NCI-H2029 treated with DMSO at 0.1 percent for 48 hours (cell line): ENCODE results near the gene P2RX2.
A peak's percentile ranks its signal among the peaks of the same experiment; 100 is the strongest.

Experiments
- DNase-seq: peaks from one replicate; lab custom pipeline; 2025; lab: John Stamatoyannopoulos, UW

Gene P2RX2

GRCh38 chr12:132603240-132604150, 15.1 kb upstream of the P2RX2 start:
- no peak for DNase-seq

- DNase-seq: no peak
Observed at GRCh38 chr12:132604151-132604618, 14.4 kb upstream of the P2RX2 start.

- no peak for DNase-seq
Observed at GRCh38 chr12:132604668-132605441, 13.7 kb upstream of the P2RX2 start.

GRCh38 chr12:132605892-132606291, 12.7 kb upstream of the P2RX2 start:
- no peak for DNase-seq

GRCh38 chr12:132606466-132606865, 12.1 kb upstream of the P2RX2 start:
- DNase-seq: no peak

GRCh38 chr12:132606927-132607326, 11.6 kb upstream of the P2RX2 start:
- no peak for DNase-seq

GRCh38 chr12:132608231-132609171, 10.1 kb upstream of the P2RX2 start:
- no peak for DNase-seq

GRCh38 chr12:132610051-132610759, 8.4 kb upstream of the P2RX2 start, which contains the start of gene LRCOL1:
Gene LRCOL1, minus strand, starts transcription at chr12:132610582. Its CDS starts 4,331 bp downstream, at chr12:132606251.
- DNase-seq: no peak

- DNase-seq: no peak
Observed at GRCh38 chr12:132610866-132611602, 7.5 kb upstream of the P2RX2 start.

- DNase-seq: no peak
Observed at GRCh38 chr12:132611620-132612019, 7.0 kb upstream of the P2RX2 start.

GRCh38 chr12:132614029-132614428, 4.5 kb upstream of the P2RX2 start:
- no peak for DNase-seq

GRCh38 chr12:132614861-132615578, 3.6 kb upstream of the P2RX2 start:
- peak; percentile 51 for DNase-seq

- DNase-seq: no peak
Observed at GRCh38 chr12:132615579-132616038, 3.0 kb upstream of the P2RX2 start.

- DNase-seq: no peak
Observed at GRCh38 chr12:132617135-132617701, 1.4 kb upstream of the P2RX2 start.

GRCh38 chr12:132617822-132618682, 524 bp upstream of the P2RX2 start:
- no peak for DNase-seq

GRCh38 chr12:132619071-132619385, 452 bp downstream of the P2RX2 start:
- DNase-seq: no peak

GRCh38 chr12:132619386-132620112, 973 bp downstream of the P2RX2 start:
- DNase-seq: no peak
